ENCODE data around the gene OBSCN.
"Not testable (repeated sequence)": the region's sequence is repeated elsewhere in the genome, so short reads cannot be mapped to it uniquely, and the experiment has no call there.

Gene OBSCN

GRCh38 chr1:228213917-228214808, 6.3 kb downstream of the OBSCN start:
- DNase-seq (ENCODE audit: low read depth): no peak

DNA sequence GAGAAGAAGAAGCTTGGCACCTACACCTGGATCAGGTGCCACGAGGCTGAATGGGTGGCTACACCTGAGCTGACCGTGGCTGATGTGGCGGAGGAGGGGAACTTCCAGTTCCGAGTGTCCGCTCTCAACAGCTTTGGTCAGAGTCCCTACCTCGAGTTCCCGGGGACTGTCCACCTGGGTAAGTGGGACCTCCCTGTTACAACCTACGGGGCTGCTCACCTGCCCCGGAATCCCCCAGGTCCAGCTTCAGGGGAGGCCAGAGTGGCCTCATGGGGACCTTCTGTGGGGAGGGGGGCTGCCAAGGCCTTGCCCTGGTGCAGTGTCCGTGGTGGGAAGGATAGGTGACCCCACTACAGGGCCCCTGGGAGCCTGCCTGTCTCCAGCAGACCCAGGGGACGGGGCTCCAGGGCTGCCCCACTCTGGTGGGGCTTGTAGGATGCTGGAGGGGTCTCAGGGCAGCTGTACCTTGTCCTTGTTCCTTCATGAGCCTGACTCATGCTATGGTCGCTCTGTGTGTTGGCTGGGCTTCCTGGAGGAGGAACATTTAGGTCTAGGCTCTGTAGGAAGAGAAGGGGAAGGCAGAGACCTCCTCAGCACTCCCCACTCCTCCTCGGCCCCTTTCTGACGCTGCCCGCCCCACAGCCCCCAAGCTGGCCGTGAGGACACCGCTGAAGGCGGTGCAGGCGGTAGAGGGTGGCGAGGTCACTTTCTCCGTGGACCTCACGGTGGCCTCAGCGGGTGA, 7.2 kb downstream of the OBSCN start:
- DNase-seq (ENCODE audit: low read depth): no peak

DNA sequence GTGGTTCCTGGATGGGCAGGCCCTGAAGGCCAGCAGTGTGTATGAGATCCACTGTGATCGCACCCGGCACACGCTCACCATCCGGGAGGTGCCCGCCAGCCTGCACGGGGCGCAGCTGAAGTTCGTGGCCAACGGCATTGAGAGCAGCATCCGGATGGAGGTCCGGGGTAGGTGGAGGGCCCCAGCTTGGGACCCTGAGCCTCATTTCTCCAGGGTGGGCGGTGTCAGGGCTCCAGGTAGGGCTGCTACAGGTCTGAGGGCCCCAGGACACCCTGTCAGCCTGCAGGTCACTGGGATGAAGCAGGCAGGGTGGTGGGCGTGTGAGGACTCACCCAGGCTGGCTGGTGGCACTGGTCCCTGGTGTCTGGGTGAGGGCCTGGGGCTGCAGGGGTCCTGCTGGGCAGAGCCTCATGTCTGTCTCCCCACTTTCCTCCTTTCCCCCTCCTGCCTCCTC, 7.8 kb downstream of the OBSCN start:
- no peak for DNase-seq (ENCODE audit: low read depth)

- DNase-seq (ENCODE audit: low read depth): no peak
Observed at GRCh38 chr1:228216371-228217320, 8.8 kb downstream of the OBSCN start.

GRCh38 chr1:228217551-228218344, 9.9 kb downstream of the OBSCN start:
- no peak for DNase-seq (ENCODE audit: low read depth)

GRCh38 chr1:228218513-228219244, 10.8 kb downstream of the OBSCN start:
- DNase-seq (ENCODE audit: low read depth): no peak

DNA sequence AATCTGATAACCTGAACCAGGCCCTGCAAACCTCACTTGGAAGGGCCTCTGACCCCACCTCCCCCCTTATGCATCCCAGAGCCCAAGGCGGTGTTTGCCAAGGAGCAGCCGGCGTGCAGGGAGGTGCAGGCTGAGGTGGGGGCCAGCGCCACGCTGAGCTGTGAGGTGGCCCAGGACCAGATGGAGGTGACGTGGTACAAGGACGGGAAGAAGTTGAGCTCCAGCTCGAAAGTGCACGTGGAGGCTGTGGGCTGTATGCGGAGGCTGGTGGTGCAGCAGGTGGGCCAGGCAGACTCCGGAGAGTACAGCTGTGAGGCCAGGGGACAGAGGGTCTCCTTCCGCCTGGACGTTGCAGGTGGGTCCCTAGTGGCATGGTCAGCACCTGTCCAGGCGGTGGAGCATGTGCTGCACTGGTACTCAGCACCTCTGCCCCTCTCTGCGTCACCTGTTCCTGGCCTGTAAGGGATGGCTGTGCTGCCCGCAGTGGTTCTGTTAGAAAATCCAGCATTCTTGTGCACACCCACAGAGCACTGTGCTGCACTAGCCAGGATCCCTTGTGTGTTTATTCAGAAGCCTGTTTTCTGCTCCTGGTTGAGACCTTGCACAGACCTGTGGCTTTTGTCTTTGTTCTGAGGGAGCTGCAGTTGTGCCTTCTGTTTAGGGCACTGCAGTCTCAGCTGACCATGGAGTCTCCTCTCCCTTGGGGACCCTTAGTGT, 11.6 kb downstream of the OBSCN start:
- no peak for DNase-seq (ENCODE audit: low read depth)

DNA sequence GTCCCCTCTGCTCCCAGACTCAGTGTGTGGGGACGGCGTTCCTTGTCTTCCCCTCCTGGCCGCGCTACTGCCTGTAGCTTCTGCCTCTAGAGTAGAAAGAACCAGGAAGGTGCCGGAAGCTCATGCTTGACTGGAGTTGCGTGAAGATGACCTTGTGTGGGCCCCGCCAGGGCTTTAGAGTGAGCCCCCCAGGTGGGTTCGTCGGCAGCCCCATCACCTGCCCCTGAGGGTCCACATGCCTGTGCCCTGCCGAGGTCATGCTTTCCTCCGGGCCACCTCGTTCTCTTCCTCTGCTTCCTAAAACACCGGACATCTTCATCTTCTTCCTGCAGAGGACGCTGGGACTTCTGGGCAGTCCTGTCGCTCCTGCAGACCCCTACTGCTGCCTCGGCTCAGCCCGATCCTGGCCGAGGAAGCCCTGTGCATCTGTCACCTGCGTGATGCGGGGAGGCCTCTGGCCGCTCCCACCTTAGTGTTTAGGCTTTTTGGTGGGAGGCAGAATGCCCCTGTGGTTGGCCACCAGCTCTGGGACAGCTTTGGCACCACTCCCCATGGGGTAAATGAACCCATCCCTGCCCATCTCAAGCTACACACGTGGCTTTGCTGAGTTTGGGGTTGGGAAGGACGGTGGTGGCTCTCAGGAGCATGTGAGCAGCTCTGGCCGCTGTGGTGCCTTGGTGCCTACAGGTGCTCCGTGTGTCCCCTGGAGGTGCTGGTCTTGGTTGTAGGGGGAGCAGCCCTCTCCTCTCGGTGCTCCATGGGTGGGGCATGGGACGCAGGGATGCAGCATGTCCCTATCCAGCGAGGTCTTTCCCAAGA, 12.3 kb downstream of the OBSCN start:
- DNase-seq (ENCODE audit: low read depth): no peak

GRCh38 chr1:228221097-228221496, 13.3 kb downstream of the OBSCN start:
- DNase-seq (ENCODE audit: low read depth): not testable (repeated sequence)

GRCh38 chr1:228222548-228222947, 14.7 kb downstream of the OBSCN start:
- DNase-seq (ENCODE audit: low read depth): no peak

- DNase-seq (ENCODE audit: low read depth): no peak
Observed at GRCh38 chr1:228224198-228225164, 16.6 kb downstream of the OBSCN start.

- DNase-seq (ENCODE audit: low read depth): no peak
Observed at GRCh38 chr1:228225165-228225710, 17.4 kb downstream of the OBSCN start.

DNA sequence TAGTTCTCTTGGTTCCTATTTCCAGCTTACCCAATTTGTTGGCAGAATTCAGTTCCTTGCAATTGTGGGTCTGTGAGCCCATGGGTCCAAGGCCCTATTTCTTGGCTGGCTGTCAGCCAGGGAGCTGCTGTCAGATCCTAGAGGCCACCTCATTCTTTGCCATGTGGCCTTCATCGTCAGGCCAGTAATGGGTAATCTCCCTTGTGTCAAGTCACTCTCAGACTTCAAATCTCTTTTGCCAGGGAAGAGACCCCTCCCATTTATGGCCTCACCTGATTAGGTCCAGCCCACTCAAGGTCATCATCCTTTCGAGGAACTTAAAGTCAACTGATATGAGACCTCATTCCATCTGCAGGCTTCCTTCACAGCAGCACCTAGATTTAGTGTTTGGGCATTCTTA, 17.9 kb downstream of the OBSCN start:
- no peak for DNase-seq (ENCODE audit: low read depth)

DNA sequence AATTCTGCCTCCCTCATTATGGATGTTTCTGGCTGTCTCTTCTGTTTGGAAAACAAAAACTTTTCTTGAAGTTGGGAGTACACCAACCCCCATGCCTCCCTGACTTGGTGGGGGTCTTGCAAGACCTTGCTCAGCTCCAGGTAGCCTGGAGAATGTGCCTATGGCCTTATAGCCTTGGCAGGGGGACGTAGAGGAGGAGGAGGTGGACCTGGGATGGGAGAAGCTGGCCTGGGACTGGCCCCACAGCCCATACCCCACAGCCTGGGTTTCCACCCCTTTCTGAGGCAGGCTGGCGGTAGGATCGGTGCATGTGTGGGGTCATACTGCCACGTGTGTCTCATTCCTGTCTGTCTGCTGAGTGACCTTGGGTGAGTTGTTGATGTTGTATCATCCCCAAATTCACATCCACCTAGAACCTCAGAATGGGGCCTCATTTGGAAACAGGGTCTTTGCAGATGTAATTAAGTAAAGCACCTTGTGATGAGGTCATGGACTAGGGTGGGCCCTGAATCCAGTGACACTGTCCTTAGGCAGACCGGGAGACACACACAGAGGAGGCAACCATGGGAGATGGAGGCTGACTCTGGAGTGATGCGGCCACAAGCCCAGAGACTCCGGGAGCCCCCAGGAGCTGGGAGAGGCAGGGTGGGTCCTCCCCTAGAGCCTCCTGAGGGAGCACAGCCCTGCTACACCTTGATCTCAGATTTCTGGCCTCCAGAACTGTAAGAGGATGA, 18.5 kb downstream of the OBSCN start:
- no peak for DNase-seq (ENCODE audit: low read depth)

DNA sequence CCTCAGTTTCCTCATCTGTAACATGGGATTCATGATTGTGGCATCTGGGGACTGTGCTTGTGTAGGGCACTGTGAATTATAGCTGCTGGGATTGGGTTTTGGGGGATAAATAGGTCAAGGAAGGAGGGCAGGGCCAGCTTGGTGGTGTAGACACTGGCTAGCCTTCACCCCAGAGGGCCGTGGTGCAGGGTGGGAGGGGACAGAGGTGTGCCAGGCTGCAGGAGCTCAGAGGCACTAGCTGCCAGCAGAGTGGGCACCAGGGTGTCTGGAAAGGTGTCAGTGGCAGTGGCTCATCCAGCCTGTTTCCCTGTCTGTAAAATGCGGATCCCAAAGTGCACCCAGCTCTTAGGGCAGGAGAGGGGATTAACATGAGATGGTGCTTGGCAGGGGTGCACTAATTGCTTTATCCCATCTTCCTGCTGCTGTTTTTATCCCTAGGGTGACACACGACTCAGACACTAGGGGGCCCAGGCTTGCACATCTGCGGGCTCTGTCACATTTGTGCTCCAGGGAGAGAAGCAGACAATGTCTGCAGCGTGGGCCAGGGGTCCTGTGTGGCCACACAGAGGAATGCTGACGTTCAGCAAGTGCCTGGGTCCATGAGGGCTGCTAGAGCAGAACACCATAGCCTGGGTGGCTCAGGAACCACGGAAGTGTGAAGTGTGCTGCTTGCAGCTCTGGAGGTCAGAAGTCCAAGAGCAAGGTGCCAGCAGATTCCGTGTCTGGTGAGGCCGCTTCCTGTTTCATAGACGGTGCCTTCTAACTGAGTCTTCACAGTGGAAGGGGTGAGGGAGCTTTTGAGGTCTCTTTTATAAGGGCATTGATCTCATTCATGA, 19.3 kb downstream of the OBSCN start:
- no peak for DNase-seq (ENCODE audit: low read depth)

DNA sequence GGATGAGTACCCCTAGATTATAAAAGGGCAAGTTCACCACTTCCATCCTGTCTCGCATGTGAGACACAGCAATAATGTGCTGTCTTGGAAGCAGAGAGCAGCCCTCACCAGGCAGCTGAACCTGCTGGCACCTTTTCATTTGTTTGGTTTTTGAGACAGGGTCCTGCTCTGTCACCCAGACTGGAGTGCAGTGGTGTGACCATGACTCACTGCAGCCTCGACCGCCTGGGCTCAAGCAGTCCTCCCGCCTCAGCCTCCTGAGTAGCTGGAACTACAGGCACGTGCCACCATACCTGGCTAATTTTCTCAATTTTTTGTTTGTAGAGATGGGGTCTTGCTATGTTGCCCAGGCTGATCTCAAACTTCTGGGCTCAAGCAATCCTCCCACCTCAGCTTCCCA, 20.3 kb downstream of the OBSCN start:
- DNase-seq (ENCODE audit: low read depth): not testable (repeated sequence)

Measured in activated T-helper 9 cell treated with anti-CD3 and anti-CD28 coated beads, Interleukin-2, amount 50 U/mL, for 16 hours (primary cell).